ENCODE measurements around the gene SYNGR2.

DNA sequence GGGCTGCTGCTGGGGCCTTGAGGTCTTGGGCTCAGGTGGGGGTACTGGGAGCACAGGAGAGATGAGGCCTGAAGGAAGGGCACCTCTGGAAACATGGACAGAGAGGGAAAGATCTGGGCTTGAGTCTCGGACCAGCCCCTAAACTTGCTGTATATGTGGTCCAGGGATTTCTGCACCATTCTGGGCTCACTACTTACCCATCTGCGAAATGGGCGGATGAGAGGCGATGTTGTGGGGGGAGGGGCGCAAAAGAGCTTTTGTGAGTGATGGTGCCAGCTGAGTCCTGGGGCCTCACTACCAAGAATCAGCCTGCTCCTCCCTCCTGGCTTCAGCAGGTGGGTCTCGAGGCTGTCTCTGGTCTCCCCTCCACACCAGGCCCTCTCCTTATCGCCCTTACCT, 21.9 kb upstream of the SYNGR2 start:
- TF ChIP-seq, protein P1, sequence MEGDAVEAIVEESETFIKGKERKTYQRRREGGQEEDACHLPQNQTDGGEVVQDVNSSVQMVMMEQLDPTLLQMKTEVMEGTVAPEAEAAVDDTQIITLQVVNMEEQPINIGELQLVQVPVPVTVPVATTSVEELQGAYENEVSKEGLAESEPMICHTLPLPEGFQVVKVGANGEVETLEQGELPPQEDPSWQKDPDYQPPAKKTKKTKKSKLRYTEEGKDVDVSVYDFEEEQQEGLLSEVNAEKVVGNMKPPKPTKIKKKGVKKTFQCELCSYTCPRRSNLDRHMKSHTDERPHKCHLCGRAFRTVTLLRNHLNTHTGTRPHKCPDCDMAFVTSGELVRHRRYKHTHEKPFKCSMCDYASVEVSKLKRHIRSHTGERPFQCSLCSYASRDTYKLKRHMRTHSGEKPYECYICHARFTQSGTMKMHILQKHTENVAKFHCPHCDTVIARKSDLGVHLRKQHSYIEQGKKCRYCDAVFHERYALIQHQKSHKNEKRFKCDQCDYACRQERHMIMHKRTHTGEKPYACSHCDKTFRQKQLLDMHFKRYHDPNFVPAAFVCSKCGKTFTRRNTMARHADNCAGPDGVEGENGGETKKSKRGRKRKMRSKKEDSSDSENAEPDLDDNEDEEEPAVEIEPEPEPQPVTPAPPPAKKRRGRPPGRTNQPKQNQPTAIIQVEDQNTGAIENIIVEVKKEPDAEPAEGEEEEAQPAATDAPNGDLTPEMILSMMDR (IDR thresholded peaks at IDR 0.05): no peak
- TF ChIP-seq POLR2AphosphoS5 (IDR thresholded peaks at IDR 0.05) (no peak), POLR2A (IDR thresholded peaks at IDR 0.05) (no peak), EP300 (IDR thresholded peaks at IDR 0.05) (no peak)
